HG02763 (cell line): ENCODE data around the gene RFX8.
"Not testable (repeated sequence)": the region's sequence is repeated elsewhere in the genome, so short reads cannot be mapped to it uniquely, and the experiment has no call there.

Experiments used
- ATAC-seq: cut with Tn5 transposase; IDR thresholded peaks from one replicate; pipeline ENCODE4 v1.9.1; 2021; ENCODE audit warnings: mild to moderate bottlenecking, moderate library complexity; ENCODE audit not compliant: unreplicated experiment

RFX8 gene

GRCh38 chr2:101486994-101487393 is 12.1 kb upstream of the RFX8 start:
- ATAC-seq: no peak

DNA sequence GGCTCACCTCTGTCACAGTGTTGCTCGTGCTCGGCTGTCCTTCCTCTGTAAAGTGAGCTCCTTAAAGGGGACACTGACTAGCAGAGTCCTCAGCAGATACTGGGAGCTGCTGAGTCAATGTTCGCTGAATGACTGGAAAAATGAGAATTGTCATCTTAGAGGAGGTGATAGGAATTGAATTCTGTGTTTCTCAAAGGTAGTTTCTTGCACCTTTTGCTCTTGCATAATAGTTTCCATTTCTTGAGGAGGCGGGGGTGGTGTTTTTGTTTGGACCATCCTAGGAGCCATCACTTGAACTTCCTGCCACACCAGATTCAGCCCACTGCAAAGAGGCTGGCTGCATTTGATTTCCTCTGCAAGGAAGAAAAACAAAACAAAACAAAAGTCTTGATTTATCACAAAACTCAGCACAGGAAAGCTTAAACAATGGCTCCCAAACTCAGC is 11.4 kb upstream of the RFX8 start:
- no peak for ATAC-seq

DNA sequence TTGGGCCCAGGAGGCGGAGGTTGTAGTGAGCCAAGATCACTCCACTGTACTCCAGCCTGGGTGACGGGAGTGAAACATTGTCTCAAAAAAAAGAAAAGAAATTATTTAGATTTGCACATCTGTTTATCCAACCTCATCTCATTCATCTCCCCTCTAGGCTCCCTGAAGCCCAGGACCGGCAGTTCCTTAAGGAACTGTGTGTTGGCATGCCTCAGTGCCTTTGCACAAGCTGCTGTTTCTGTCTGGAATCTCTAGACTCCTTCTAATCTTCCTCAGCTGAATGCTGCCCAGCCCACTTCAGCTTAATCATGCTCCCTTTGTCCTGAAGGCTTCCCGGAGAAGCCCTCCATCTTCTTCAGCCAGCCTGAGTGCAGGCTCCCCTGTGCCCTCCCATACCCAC is 10.9 kb upstream of the RFX8 start:
- no peak for ATAC-seq

GRCh38 chr2:101480764-101481163 is 5.9 kb upstream of the RFX8 start:
- no peak for ATAC-seq

DNA sequence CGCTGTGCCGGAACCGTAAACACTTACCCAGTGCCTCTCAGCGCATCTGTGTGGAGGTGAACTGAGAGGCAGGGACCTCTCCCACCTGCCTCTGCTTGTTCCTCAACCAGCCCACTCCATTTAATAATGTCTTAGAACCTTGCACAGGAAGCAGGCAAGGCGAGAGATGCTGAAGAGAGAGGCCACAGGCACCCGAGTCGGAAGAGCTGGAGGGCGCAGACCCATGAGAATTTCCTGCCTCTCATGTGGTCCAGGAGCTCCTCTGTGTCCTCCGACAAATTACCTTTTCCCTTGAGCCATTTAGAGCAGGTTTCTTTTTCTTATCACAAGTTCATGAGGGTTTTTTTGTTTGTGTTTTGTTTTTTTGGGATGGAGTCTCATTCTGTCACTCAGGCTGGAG is 4.9 kb upstream of the RFX8 start:
- no peak for ATAC-seq

GRCh38 chr2:101479328-101479727 is 4.4 kb upstream of the RFX8 start:
- ATAC-seq: no peak

GRCh38 chr2:101478181-101479001 is 3.5 kb upstream of the RFX8 start:
- ATAC-seq: no peak

DNA sequence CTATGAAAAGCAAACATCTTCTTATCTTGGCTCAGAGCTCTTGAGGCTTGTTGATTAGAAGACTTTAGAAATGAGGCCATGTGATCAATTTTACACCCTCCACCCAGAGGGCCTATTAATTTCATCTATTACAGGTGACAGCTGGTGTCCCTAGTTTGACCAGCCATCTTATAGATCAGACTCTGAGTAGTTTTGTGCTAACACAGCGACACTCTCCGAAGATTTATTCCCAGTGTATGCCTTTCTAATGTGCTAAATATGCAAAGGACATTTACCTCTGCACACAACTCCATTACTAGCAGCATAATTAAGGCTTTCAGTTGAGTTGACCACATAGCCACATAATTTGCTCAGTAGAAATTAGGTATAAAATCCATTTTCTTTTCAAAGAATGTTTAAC is 2.6 kb upstream of the RFX8 start:
- ATAC-seq: no peak

DNA sequence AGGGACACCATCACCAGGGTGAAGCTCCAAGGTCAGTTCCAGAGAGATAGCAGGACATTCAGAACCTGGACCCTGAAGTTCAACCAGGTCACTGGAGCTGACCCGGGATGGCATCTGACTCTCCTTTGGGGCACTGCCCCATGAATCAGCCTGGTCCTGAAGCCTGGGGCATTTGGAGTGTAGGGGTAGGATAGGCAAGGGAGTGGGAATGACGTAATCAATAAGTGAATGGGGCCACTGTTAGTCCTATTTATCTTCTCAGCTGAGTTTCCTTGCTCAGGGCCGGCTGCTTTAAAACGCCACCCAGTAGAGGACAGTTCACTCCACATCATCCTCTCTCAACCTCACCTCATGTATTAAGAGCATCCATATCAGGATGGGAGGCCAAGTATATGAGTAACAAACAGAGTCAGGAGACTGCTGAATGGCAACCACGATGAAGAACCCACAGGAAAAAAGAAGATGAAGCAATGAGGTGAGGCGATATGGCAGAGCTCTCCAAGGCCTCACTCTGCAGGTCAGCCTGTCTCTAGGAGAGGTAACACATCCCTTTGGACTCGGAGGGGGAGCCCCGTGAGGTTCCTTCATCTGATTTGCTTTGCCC is 1.8 kb upstream of the RFX8 start:
- no peak for ATAC-seq

GRCh38 chr2:101473911-101474701 is 806 bp downstream of the RFX8 start:
- no peak for ATAC-seq

GRCh38 chr2:101473591-101473910 is 1.4 kb downstream of the RFX8 start:
- no peak for ATAC-seq

GRCh38 chr2:101469863-101470262 is 5.0 kb downstream of the RFX8 start:
- no peak for ATAC-seq

GRCh38 chr2:101467306-101467705 is 7.6 kb downstream of the RFX8 start:
- ATAC-seq: no peak

DNA sequence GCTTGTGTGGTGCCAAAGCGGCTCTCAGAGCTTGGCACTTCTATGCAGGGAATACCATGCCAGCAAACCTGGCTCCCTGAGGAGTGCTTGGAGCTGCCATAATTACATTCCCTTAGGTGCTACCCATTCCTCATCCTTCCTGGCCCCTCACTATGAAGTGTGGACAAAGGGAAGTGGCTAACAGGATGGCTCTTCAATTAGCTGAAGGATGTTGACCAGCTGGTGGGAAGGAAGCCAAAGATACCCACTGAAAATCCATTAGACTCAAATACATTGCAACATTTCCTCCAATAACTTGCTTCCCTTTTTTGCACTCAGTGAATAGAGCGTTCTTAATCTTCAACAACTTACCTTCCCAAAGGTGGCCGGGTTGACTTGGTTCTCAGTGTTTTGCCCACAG is 8.5 kb downstream of the RFX8 start:
- ATAC-seq: no peak

- no peak for ATAC-seq
Observed at GRCh38 chr2:101464841-101465240, 10.1 kb downstream of the RFX8 start.

- ATAC-seq: no peak
Observed at GRCh38 chr2:101463911-101464641, 10.8 kb downstream of the RFX8 start.

DNA sequence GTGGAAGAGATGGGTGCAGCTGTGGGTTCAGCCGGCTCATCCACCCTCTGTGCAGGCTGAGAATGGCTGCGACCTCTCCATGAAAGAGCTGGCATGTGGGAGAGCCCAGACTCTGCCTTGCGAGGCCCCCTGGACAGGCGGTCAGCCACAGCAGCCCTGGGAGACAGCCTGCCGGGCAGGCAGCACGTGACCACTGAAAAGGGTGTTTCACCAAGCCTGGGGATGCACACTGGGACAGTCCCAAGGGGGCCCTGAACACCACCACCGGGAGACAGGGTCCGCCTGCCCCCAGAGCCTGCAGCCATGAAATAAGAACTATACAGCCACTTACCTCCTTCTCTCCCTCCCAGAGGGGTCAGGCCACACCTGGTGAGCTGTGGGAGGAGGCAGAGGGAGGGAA is 11.5 kb downstream of the RFX8 start:
- no peak for ATAC-seq

DNA sequence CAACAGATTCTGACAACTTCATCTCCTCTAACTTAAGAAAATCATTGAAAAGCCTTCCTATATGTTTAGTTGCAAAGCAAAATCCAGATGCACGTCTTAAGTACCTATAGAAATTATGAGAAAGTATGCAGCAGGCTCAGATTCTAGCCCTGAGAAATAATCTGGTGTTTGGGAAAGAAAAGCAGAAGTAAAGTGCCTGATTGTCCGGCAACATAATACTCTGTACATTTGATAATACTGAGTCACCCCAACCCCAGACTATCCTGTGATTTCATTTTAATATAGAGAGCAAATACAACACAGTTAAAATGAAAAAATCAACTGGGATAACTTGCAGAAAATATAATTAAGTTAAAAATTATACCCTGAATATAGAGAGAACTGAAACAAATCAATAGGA is 13.5 kb downstream of the RFX8 start:
- ATAC-seq: no peak

DNA sequence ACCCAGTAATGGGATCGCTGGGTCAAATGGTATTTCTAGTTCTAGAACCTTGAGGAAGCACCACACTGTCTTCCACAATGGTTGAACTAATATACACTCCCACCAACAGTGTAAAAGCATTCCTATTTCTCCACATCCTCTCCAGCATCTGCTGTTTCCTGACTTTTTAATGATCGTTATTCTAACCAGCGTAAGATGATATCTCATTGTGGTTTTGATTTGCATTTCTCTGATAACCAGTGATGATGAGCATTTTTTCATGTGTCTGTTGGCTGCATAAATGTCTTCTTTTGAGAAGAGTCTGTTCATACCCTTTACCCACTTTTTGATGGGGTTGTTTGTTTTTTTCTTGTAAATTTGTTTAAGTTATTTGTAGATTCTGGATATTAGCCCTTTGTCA is 20.5 kb downstream of the RFX8 start:
- ATAC-seq: not testable (repeated sequence)

GRCh38 chr2:101450965-101451364 is 23.9 kb downstream of the RFX8 start:
- ATAC-seq: no peak

DNA sequence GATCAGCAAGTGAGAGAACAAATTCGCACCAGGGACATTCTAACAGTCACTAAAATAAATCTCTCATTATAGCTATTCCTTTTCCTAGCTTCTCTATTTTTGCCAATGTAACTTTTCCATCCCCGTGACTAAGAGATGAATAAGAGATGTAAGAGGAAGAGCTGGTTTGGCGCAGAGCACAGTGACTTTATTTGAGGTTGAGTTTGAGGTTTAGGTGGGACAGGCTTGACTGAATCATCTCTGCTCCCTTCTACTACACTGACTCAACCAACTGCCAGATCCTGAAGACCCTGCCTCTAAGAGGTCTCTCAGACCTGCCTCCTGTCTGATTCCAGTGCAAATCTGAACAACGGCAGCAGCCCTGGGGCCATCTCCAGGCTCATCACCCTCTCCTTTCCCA is 28.0 kb downstream of the RFX8 start:
- no peak for ATAC-seq
